ENCODE results near the gene DALRD3. TPM values are rescaled to one million over a fixed set of nuclear protein-coding genes. Genes with fewer than 3 reads are reported as not detected.

Gene DALRD3
- total RNA-seq, 1 donor from 2014 or later: 36.7 TPM

GRCh38 chr3:48997102-48997635 is 21.2 kb downstream of the DALRD3 start:
- Mint-ChIP-seq H3K9me3 (no peaks in the 10 kb centered on the region), H3K4me1 (no peaks in the 10 kb centered on the region), H3K27me3 (no peaks in the 10 kb centered on the region), H3K4me3 (no peak overlapping the region), H3K27ac (no peak overlapping the region), H3K36me3 (ENCODE audit: low read depth) (peaks cover 12% of the 10 kb centered on the region)
- ATAC-seq (ENCODE audit: low read depth): no peak
- intact Hi-C loops (cut with micrococcal nuclease): no loop called here
- no peak for DNase-seq
- ChIA-PET CTCF (interaction anchor here (1.0 to 1.2 kb wide), 2 partner anchors 9 to 10 kb away, joined by 3 read pairs; partner anchors contain the start of gene WDR6), POLR2A (no interaction called here)
- TF ChIP-seq, protein P1, sequence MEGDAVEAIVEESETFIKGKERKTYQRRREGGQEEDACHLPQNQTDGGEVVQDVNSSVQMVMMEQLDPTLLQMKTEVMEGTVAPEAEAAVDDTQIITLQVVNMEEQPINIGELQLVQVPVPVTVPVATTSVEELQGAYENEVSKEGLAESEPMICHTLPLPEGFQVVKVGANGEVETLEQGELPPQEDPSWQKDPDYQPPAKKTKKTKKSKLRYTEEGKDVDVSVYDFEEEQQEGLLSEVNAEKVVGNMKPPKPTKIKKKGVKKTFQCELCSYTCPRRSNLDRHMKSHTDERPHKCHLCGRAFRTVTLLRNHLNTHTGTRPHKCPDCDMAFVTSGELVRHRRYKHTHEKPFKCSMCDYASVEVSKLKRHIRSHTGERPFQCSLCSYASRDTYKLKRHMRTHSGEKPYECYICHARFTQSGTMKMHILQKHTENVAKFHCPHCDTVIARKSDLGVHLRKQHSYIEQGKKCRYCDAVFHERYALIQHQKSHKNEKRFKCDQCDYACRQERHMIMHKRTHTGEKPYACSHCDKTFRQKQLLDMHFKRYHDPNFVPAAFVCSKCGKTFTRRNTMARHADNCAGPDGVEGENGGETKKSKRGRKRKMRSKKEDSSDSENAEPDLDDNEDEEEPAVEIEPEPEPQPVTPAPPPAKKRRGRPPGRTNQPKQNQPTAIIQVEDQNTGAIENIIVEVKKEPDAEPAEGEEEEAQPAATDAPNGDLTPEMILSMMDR (IDR thresholded peaks at IDR 0.05): no peak

GRCh38 chr3:48996640-48997039 is 21.7 kb downstream of the DALRD3 start:
- H3K27me3 Mint-ChIP-seq: no peaks in the 10 kb centered on the region
- H3K4me1 Mint-ChIP-seq: peaks cover 4% of the 10 kb centered on the region
- DNase-seq: no peak
- ATAC-seq (ENCODE audit: low read depth): no peak
- peaks cover 12% of the 10 kb centered on the region for H3K36me3 Mint-ChIP-seq (ENCODE audit: low read depth)
- intact Hi-C loops (cut with micrococcal nuclease): no loop called here
- no peak overlapping the region for H3K27ac Mint-ChIP-seq
- TF ChIP-seq, protein P1 (IDR thresholded peaks at IDR 0.05): no peak
- no peaks in the 10 kb centered on the region for H3K9me3 Mint-ChIP-seq
- H3K4me3 Mint-ChIP-seq: no peak overlapping the region
- CTCF ChIA-PET: interaction anchor here (0.8 to 1.2 kb wide), 2 partner anchors 10 to 15 kb away, joined by 3 read pairs; partner anchors contain the start of gene WDR6
- POLR2A ChIA-PET: interaction anchor here (0.7 kb wide), 1 partner anchor 33 kb away, joined by 3 read pairs; the partner anchor contains the start of gene IMPDH2

- ATAC-seq (ENCODE audit: low read depth) (no peak), DNase-seq (no peak)
- CTCF ChIA-PET: no interaction called here
- Mint-ChIP-seq H3K4me3 (no peak overlapping the region), H3K36me3 (ENCODE audit: low read depth) (peaks cover 15% of the 10 kb centered on the region), H3K27ac (no peak overlapping the region), H3K27me3 (no peaks in the 10 kb centered on the region), H3K9me3 (no peaks in the 10 kb centered on the region), H3K4me1 (peaks cover 24% of the 10 kb centered on the region)
- intact Hi-C loops (cut with micrococcal nuclease): no loop called here
- TF ChIP-seq, protein P1 (IDR thresholded peaks at IDR 0.05): no peak
- POLR2A ChIA-PET: interaction anchor here (0.7 to 5.1 kb wide), 3 partner anchors 12 to 554 kb away, joined by 3 to 58 read pairs (median 3); partner anchors contain the start of gene WDR6
Observed at GRCh38 chr3:48993834-48994233, 24.5 kb downstream of the DALRD3 start.

GRCh38 chr3:48991851-48992545 is 26.4 kb downstream of the DALRD3 start:
- Mint-ChIP-seq H3K27ac (no peak overlapping the region), H3K4me3 (peak overlapping the region; percentile 44), H3K4me1 (peaks cover 28% of the 10 kb centered on the region), H3K36me3 (ENCODE audit: low read depth) (peaks cover 12% of the 10 kb centered on the region), H3K27me3 (no peaks in the 10 kb centered on the region), H3K9me3 (no peaks in the 10 kb centered on the region)
- TF ChIP-seq, protein P1 (IDR thresholded peaks at IDR 0.05): no peak
- DNase-seq: no peak
- intact Hi-C loops (cut with micrococcal nuclease): no loop called here
- ChIA-PET CTCF (interaction anchor here (0.9 to 1.9 kb wide), 3 partner anchors 15 to 37 kb away, joined by 3 to 11 read pairs (median 6); partner anchors contain the start of genes IMPDH2 and WDR6), POLR2A (interaction anchor here (0.6 to 5.1 kb wide), 9 partner anchors 14 to 424 kb away, joined by 3 to 58 read pairs (median 4); partner anchors contain the start of genes DALRD3, IMPDH2, NDUFAF3 and QRICH1)
- ATAC-seq (ENCODE audit: low read depth): no peak

Measured in activated B cell treated with CpG ODN at 0.5 μM for 24 hours (primary cell).